PC-9 (cell line): ENCODE data around the gene MCM5. TPM values are rescaled to one million over a fixed set of nuclear protein-coding genes. Genes with fewer than 3 reads are reported as not detected.

ENCODE experiments used
- BruUV-seq: library from RNA; stranded (reverse); fragments of 400-500 nt; replicated peaks from 2 replicates; lab custom pipeline; 2021; lab: Mats Ljungman, UMichigan
- CTCF ChIA-PET: fragments of 300-600 bp; sonication (Branson Sonifier 250); formaldehyde crosslinking; loops from one replicate; lab custom pipeline; 2022; ENCODE audit warnings: antibody characterized with exemption; lab: Charles Lee
- POLR2A ChIA-PET: fragments of 300-600 bp; sonication (Branson Sonifier 250); formaldehyde crosslinking; loops from one replicate; lab custom pipeline; 2022; ENCODE audit warnings: antibody characterized with exemption; ENCODE audit not compliant: unreplicated experiment; lab: Charles Lee
- DNase-seq, 2 experiments: peaks; one replicate each; pipeline versions ENCODE4 v3.0.0 to v3.0.0-alpha.2; 2015 to 2022; ENCODE audit warnings: mixed read lengths in 1 of 2
- H2AFZ ChIP-seq: fragments of 200-600 bp; sonication (generic); 2 replicates; pipeline ENCODE4 v1.8.1; 2017; ENCODE audit warnings: antibody characterized with exemption
- H3F3A ChIP-seq: fragments of 200-600 bp; sonication (generic); 2 replicates; pipeline ENCODE4 v1.8.1; 2017; ENCODE audit warnings: antibody characterized with exemption, mild to moderate bottlenecking, low read depth; ENCODE audit not compliant: insufficient read depth
- H3K27ac ChIP-seq: fragments of 200-600 bp; sonication (generic); 2 replicates; pipeline ENCODE4 v1.6.1; 2016; ENCODE audit warnings: mixed run types
- H3K27me3 ChIP-seq: fragments of 200-600 bp; sonication (generic); 2 replicates; pipeline ENCODE4 v1.6.1; 2016; ENCODE audit warnings: low read depth, mixed run types; ENCODE audit not compliant: insufficient read depth
- H3K36me3 ChIP-seq: fragments of 200-600 bp; sonication (generic); 2 replicates; pipeline ENCODE4 v1.6.1; 2016; ENCODE audit warnings: low read depth, mixed run types
- H3K4me1 ChIP-seq: fragments of 200-600 bp; sonication (generic); replicated peaks from 2 replicates; pipeline ENCODE4 v1.6.1; 2016; ENCODE audit warnings: mixed run types; ENCODE audit not compliant: insufficient read depth
- H3K4me2 ChIP-seq: fragments of 200-600 bp; sonication (generic); 2 replicates; pipeline ENCODE4 v1.6.1; 2017; ENCODE audit warnings: mixed run types
- H3K4me3 ChIP-seq: fragments of 200-600 bp; sonication (generic); 2 replicates; pipeline ENCODE4 v1.6.1; 2016; ENCODE audit warnings: mixed run types
- H3K79me2 ChIP-seq: fragments of 200-600 bp; sonication (generic); 2 replicates; pipeline ENCODE4 v1.6.1; 2017; ENCODE audit warnings: low read depth, mixed run types
- H3K9me2 ChIP-seq: fragments of 200-600 bp; sonication (generic); 2 replicates; pipeline ENCODE4 v1.8.1; 2017; ENCODE audit warnings: mild to moderate bottlenecking; ENCODE audit not compliant: insufficient read depth
- H3K9me3 ChIP-seq: fragments of 200-600 bp; sonication (generic); 2 replicates; pipeline ENCODE4 v1.8.1; 2016; ENCODE audit warnings: low read depth; ENCODE audit not compliant: insufficient read depth
- H4K20me1 ChIP-seq: fragments of 200-600 bp; sonication (generic); 2 replicates; pipeline ENCODE4 v1.8.1; 2017; ENCODE audit not compliant: insufficient read depth
- EZH2 ChIP-seq: fragments of 200-600 bp; sonication (generic); IDR thresholded peaks from 2 replicates; pipeline ENCODE4 v1.8.0; 2017; ENCODE audit warnings: antibody characterized with exemption, low read depth
- intact Hi-C: fragments of 100-400 bp; cut with micrococcal nuclease; formaldehyde crosslinking; loops from one replicate; pipeline ENCODE4 v1.10.0; 2022; ENCODE audit not compliant: unreplicated experiment
- total RNA-seq: library from RNA; stranded (reverse); gene quantifications from 2 replicates; pipeline ENCODE4 v1.2.3, GENCODE V29; 2021
- TF ChIP-seq, protein P1 (sequence below): fragments of 200-600 bp; sonication (generic); conservative IDR thresholded peaks from 2 replicates; pipeline ENCODE4 v1.6.1; 2017; ENCODE audit warnings: mixed run types, antibody characterized with exemption, mild to moderate bottlenecking, moderate library complexity

Gene MCM5
- total RNA-seq, 1 experiment from 2014 or later = 115 TPM

DNA sequence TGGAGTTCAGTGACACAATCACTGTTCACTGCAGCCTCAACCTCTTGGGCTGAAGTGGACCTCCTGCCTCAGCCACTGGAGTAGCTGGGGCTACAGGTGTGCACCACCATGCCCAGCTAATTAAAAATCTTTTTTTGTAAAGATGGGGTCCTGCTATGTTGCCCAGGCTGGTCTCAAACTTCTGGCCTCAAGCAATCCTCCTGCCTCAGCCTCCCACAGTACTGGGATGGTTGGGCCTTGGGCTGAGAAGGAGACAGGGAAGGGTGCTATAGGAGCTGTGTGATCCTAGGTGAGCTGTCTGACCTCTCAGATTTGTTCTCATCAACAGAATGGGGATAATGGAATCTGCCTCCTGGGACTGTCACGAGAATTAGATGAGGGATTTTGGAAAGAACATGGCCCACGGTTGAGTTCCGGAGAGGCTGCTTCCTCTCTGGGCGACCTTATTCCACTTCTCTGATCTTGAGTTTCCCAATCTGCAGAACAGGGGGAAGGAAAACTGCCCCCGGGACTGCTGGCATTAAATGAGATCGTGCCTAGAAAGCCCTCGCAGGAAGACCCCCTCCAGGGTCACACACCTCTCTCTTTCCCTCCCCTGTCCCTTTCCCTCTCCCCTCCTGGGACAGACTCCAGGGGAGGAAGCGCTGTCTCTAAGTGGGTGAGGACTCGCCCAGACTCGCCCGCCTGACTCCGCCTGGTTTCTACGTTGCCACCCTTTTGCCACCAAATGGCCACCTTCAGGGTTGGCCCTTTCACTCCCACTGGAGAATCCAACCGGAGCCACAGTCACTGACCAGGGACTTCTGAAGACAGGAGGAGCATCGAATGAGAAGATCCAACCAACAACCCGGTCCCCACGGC is 50.1 kb downstream of the MCM5 start:
- CTCF ChIA-PET = no interaction called here
- Histone ChIP-seq H4K20me1 (no peaks in the 10 kb centered on the region), H3K27ac (no peak overlapping the region), H3K9me2 (no peaks in the 10 kb centered on the region), H3K4me2 (no peak overlapping the region), H3F3A (no peaks in the 10 kb centered on the region), H3K9me3 (no peaks in the 10 kb centered on the region), H3K4me1 (no peaks in the 10 kb centered on the region), H3K36me3 (no peaks in the 10 kb centered on the region), H3K4me3 (no peak overlapping the region), H2AFZ (no peak overlapping the region), H3K27me3 (no peaks in the 10 kb centered on the region), H3K79me2 (no peaks in the 10 kb centered on the region)
- TF ChIP-seq, protein P1, sequence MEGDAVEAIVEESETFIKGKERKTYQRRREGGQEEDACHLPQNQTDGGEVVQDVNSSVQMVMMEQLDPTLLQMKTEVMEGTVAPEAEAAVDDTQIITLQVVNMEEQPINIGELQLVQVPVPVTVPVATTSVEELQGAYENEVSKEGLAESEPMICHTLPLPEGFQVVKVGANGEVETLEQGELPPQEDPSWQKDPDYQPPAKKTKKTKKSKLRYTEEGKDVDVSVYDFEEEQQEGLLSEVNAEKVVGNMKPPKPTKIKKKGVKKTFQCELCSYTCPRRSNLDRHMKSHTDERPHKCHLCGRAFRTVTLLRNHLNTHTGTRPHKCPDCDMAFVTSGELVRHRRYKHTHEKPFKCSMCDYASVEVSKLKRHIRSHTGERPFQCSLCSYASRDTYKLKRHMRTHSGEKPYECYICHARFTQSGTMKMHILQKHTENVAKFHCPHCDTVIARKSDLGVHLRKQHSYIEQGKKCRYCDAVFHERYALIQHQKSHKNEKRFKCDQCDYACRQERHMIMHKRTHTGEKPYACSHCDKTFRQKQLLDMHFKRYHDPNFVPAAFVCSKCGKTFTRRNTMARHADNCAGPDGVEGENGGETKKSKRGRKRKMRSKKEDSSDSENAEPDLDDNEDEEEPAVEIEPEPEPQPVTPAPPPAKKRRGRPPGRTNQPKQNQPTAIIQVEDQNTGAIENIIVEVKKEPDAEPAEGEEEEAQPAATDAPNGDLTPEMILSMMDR = no peak
- no peak for TF ChIP-seq EZH2
- POLR2A ChIA-PET = no interaction called here
- BruUV-seq = no TSS peak
- DNase-seq = no peak
- intact Hi-C loops = no loop called here

DNA sequence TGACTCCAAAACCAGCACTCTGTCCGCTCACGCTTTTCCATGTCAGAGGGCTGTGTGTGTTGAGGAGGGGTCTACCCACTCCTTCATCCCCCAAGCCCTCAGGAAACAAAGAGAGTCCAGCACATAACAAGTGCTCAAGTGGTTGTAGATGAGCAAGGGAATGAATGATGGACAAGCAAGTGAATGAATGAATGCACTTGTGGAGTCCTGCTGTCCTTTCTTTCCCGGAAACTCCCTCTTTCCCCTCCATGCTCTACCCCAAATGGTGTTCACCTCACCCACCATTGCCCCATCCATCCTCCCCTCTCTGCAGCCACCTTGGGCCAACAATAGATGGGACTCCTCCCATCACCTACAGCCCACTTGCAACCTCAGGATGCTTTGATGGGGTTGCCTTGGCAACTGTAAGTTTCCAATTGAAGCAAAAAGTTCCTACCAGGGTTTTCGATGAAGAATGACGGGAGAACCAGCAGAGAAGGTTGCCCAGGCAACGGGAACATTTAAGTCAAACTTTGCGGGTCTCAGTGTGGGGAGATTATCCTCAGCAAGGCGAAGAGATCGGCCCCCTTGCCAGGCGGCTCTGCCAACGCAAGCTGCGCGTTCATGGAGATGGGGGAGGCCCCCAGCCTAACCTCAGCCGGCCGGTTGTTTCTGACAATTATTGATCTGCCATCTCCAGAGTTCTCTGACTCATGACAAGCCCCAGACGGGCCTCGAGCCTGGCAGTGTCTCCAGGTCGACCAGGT is 51.1 kb downstream of the MCM5 start:
- Histone ChIP-seq H3K27me3 (no peaks in the 10 kb centered on the region), H3K36me3 (no peaks in the 10 kb centered on the region), H2AFZ (no peak overlapping the region), H3K4me3 (no peak overlapping the region), H3K9me2 (no peaks in the 10 kb centered on the region), H3K27ac (no peak overlapping the region), H3F3A (peaks cover 4% of the 10 kb centered on the region; the same call in 1 of the 2 replicates), H3K4me1 (no peaks in the 10 kb centered on the region), H3K4me2 (no peak overlapping the region), H4K20me1 (no peaks in the 10 kb centered on the region), H3K79me2 (no peaks in the 10 kb centered on the region), H3K9me3 (no peaks in the 10 kb centered on the region)
- intact Hi-C loops = no loop called here
- no TSS peak for BruUV-seq
- DNase-seq = no peak
- TF ChIP-seq, protein P1 = no peak
- ChIA-PET CTCF (no interaction called here), POLR2A (no interaction called here)

DNA sequence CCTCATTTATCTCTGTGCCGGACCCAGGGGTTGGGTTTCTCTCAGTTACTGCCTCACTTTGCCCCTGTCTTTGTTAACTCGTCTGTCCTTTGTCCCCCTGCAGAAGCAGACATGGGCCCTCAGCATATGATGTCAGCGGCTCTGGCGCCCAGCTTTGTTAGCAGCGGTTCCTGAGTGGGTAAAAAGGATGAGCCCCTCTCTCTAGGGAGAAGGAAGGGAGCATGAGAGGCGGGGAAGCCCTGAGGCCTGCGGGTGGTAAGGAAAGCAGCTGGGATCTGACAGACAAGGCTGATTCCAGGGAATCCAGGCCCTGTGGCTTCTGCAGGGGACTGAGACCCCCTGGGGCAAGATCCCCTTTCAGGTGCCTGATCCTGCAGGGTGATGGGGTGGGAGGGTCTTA is 51.7 kb downstream of the MCM5 start:
- Histone ChIP-seq H3K27me3 (no peaks in the 10 kb centered on the region), H3K4me3 (no peak overlapping the region), H3F3A (peaks cover 4% of the 10 kb centered on the region; the same call in 1 of the 2 replicates), H4K20me1 (no peaks in the 10 kb centered on the region), H2AFZ (no peak overlapping the region), H3K36me3 (no peaks in the 10 kb centered on the region), H3K9me2 (no peaks in the 10 kb centered on the region), H3K4me1 (no peaks in the 10 kb centered on the region), H3K79me2 (no peaks in the 10 kb centered on the region), H3K27ac (no peak overlapping the region), H3K9me3 (no peaks in the 10 kb centered on the region), H3K4me2 (no peak overlapping the region)
- TF ChIP-seq, protein P1 = no peak
- no peak for TF ChIP-seq EZH2
- CTCF ChIA-PET = no interaction called here
- DNase-seq = no peak
- no TSS peak for BruUV-seq
- intact Hi-C loops = no loop called here
- POLR2A ChIA-PET = no interaction called here
